Mononuclear cell (primary cell): ENCODE measurements around the gene MAP3K8. TPM values are rescaled to one million over a fixed set of nuclear protein-coding genes. Genes with fewer than 3 reads are reported as not detected.

Source experiments
- H3K27me3 ChIP-seq: 2 replicates; pipeline ENCODE4 v1.6.0; 2011; ENCODE audit warnings: low read length, control low read depth; ENCODE audit not compliant: insufficient read depth
- H3K4me1 ChIP-seq: 2 replicates; pipeline ENCODE4 v1.5.1; 2011; ENCODE audit warnings: mild to moderate bottlenecking, low read length, control low read depth; ENCODE audit not compliant: insufficient read depth
- H3K4me3 ChIP-seq: 2 replicates; pipeline ENCODE4 v1.5.1; 2011; ENCODE audit warnings: mild to moderate bottlenecking, low read length, moderate library complexity
- H3K9me3 ChIP-seq: 2 replicates; pipeline ENCODE4 v1.5.1; 2011; ENCODE audit warnings: low read depth, mild to moderate bottlenecking, control low read depth, low read length
- total RNA-seq: library from RNA; depleted of rRNA; stranded (reverse); fragments of >200 nt; gene quantifications from one replicate; pipeline ENCODE4 v1.2.3, GENCODE V29; 2012

The MAP3K8 gene
- total RNA-seq, 1 donor, result 88.9 TPM

- peaks cover 69% of the 10 kb centered on the region for H3K4me1 ChIP-seq
- no peaks in the 10 kb centered on the region for H3K27me3 ChIP-seq
- no peaks in the 10 kb centered on the region for H3K9me3 ChIP-seq
- H3K4me3 ChIP-seq, result no peak overlapping the region
Measured at GRCh38 chr10:30503700-30504266, 69.8 kb downstream of the MAP3K8 start.

- Histone ChIP-seq H3K9me3 (no peaks in the 10 kb centered on the region), H3K27me3 (no peaks in the 10 kb centered on the region), H3K4me1 (peaks cover 74% of the 10 kb centered on the region), H3K4me3 (no peak overlapping the region)
Measured at GRCh38 chr10:30505543-30506298, 71.7 kb downstream of the MAP3K8 start.

- Histone ChIP-seq H3K9me3 (no peaks in the 10 kb centered on the region), H3K27me3 (no peaks in the 10 kb centered on the region), H3K4me3 (no peak overlapping the region), H3K4me1 (peaks cover 44% of the 10 kb centered on the region)
Measured at GRCh38 chr10:30509508-30509907, 75.5 kb downstream of the MAP3K8 start.

- Histone ChIP-seq H3K4me1 (peaks cover 35% of the 10 kb centered on the region), H3K27me3 (no peaks in the 10 kb centered on the region), H3K9me3 (no peaks in the 10 kb centered on the region), H3K4me3 (no peak overlapping the region)
Measured at GRCh38 chr10:30510184-30510931, 76.4 kb downstream of the MAP3K8 start.

GRCh38 chr10:30510932-30511700 is 77.1 kb downstream of the MAP3K8 start:
- Histone ChIP-seq H3K9me3 (no peaks in the 10 kb centered on the region), H3K4me1 (peaks cover 29% of the 10 kb centered on the region), H3K4me3 (no peak overlapping the region), H3K27me3 (no peaks in the 10 kb centered on the region)

Other genes starting within 250 kb of the MAP3K8 start
- gene MTPAP, start 84.9 kb upstream of the MAP3K8 start, total RNA-seq, result 28.1 TPM
- gene LYZL2, start 195.6 kb downstream of the MAP3K8 start, total RNA-seq, result not detected